H4 (cell line): ENCODE results near the gene DNAJB8. TPM values are rescaled to one million over a fixed set of nuclear protein-coding genes. Genes with fewer than 3 reads are reported as not detected.

Experiments
- DNase-seq: peaks from one replicate; pipeline ENCODE4 v3.0.0-alpha.2; 2015; ENCODE audit warnings: low spot score
- total RNA-seq: library from RNA; depleted of rRNA; stranded (reverse); fragments of >200 nt; shearing (Covaris generic); gene quantifications from 2 replicates; pipeline ENCODE4 v1.2.3, GENCODE V29; 2014; rRNA removed

DNAJB8 gene
- not detected in 2 replicates for total RNA-seq

GRCh38 chr3:128466840-128467541, at the start of gene DNAJB8:
Gene DNAJB8 (minus strand): TSS chr3:128466890. CDS start chr3:128463245, 3,645 bp downstream.
- no peak for DNase-seq

DNA sequence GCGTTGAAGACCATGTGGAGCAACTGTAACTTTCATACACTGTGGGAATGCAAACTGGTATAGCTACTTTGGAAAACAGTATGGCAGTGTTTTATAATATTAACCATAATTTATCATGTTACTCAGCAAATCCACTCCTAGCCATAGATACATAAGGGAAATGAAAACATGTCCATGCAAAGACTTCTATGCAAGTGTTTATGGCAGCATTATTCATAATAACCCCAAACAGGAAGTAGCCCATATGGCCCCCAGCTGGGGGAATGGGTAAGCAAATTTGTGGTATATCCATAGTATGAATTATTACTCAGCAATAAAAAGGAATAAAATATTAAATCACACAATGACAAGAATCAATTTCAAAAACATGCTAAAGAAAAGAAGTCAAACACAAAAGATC, 49.3 kb upstream of the DNAJB8 start:
- no peak for DNase-seq

DNA sequence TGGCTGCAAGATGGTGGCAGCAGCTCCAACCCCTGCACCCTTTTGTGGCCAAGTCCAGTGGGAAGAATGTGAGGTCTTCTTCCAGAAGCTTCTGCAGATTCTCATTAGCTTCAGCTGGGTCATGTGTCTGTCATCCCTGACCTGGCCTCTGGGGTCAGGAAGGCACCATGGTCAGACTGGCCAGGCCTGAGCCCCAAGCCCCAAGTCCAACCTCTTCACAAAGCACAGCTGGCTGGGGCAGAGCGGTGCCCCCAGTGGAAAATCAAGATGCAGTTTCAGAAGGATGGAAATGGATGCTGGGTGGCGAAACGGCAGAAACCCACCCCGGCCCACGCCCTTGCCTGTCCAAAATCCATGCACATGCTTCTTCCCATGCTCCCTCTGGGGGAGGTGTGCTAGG, 42.2 kb upstream of the DNAJB8 start:
- DNase-seq: no peak

DNA sequence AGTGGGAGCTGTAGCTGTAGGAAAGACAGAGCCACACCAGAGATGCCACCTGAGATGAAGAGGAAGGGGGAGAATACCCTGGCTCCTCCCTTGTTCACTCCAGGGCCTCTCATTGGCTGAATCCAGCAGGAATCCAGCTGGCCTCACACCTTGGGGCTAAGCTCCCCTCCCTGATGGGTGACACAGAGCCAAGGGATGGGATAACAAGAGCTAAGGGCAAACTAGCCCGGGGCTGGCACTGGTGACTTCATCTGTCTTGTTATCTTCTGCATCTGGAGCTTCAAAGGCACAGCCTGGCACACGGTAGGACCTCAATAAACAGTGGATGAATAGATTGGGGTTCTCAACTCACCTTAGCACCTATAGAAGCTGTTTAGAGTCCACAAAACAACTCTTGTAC, 40.1 kb upstream of the DNAJB8 start:
- no peak for DNase-seq

GRCh38 chr3:128505771-128506170, 39.1 kb upstream of the DNAJB8 start:
- no peak for DNase-seq

DNA sequence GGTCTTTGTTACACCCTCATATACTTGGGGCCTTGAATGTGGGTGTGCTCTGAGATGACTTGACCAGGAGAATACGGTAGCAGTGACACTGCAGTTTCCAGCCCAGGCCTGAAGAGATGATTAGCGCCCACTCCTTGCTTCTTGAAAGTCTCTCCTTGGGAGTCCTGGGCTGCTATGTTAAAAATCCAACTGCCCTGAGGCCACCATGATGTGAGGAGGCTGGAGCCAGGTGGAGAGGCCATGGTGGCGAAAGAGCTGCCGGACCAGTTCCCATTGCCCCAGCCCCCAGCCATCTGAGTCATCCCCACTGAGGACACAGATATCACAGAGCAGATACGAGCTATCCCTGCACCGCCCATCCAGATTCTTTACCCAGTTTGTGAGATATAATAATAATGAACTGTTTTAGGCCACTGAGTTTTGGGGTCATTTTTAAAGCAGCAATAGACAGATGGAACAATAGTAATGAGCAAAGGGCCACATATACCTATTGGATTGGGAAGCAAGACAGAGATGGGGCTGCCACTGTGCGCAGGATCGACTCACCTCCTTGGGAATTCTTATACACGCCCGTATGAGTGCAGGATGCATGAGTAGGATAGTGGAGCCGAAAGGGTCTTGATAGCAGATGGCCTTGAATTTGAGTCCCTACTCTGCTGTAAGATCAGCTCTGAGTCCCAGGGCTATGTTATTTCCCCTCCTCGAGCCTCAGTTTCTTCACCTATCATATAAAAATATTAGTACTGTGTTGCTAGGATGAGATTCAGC, 38.5 kb upstream of the DNAJB8 start:
- DNase-seq: no peak

- no peak for DNase-seq
Measured at GRCh38 chr3:128504533-128504915, 37.8 kb upstream of the DNAJB8 start.

DNA sequence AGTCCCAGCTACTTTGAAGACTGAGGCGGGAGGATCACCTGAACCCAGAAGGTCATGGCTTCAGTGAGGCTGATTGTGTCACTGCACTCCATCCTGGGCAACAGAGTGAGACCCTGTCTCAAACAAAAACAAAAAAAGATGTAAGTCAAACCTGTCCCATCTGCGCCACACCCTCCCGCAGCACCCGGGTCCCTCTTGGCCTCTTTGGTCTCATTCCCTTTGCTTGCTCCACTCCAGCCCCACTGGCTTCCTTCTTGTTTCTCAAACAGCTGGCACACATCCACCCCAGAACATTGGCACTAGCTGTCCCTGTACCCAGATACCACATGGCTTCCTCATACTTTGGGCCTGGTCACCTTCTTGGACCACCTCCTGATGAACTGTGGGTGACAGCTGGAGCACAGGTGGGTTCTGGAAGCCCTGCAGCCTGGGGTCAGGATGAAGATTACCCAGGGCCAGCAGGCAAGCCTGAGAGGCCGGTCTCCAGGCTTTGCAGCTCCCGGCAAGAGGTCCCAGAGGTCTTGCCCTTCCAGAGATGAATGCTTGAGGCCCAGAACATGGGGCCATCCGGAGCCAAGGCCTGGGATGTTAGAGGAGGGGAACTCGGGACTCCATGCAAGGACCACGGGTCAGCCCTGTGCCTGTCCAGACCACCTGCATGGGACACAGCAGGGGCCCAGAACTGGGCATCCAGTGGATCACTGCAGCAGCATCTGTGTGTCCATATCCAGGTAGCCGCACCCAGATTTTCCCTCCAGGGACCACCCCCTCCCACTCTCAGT, 37.3 kb upstream of the DNAJB8 start:
- no peak for DNase-seq

GRCh38 chr3:128503164-128503651, 36.5 kb upstream of the DNAJB8 start:
- no peak for DNase-seq

- no peak for DNase-seq
Measured at GRCh38 chr3:128502712-128503111, 36.0 kb upstream of the DNAJB8 start.

GRCh38 chr3:128501431-128501830, 34.7 kb upstream of the DNAJB8 start:
- no peak for DNase-seq

- no peak for DNase-seq
Measured at GRCh38 chr3:128500556-128500955, 33.9 kb upstream of the DNAJB8 start.

GRCh38 chr3:128499724-128500275, 33.1 kb upstream of the DNAJB8 start:
- DNase-seq: no peak

- no peak for DNase-seq
Measured at GRCh38 chr3:128498901-128499530, 32.3 kb upstream of the DNAJB8 start.

DNA sequence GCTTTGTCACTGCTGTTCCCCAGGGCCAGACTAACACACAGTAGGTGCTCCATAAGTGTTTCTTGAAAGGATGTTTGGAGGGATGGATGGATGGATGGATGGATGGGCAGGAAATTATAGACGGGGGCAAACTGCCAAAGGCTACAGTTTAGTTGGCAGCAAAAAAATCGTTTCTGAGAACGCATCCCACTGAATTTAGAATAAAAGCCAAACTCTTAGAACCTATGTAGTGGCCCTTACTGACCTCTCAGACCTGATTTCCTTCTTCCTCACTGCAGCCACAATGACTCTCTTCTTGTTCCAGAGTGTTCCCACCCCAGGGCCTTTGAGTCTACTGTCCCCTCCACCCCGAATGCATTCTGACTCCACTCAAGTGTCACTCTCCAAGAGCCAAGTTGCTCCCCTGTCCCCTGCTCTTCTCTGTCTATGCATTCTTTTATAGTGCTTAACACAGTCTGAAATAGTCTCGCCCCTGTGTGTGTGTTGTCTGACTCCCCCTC, 31.5 kb upstream of the DNAJB8 start:
- no peak for DNase-seq

DNA sequence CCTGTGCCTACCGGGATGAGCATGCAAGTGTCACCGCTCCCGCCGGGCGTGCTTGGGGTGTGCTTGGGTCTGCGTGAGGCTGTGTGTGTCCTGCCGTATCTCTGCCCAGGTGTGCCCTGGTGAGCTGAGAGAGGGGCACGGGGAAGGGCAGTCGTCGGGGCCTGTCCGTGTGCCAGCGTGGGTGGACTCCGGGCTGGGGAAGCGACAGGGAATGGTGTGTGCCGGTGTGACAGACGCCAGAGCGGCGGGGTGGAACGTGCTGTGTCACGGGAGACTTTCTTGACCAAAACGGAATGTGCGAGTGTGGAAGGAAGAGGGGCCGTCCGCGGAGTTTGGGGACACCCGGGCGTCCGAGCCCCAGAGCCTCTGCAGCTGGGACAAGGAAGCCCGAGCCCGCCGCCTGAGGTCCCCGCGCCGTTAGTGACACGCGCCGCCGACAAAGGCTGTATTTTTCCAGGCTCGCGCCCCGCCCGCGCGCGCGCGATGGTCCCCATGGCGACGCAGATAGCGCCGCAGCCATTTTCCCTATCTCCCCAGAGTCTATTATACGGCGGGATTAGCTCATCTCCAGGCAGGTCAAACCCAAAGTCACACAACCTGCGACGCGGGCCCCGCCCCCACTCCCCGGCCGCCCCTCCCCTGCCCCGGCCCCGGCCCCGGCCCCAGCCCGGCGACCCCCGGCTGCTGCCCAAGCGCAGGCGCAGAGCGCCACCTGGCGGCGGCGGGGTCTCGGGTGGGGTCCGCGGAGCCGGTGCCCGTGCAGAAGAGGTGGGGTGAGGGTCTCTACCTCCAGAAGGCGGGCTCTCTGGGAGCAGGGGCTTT, 30.8 kb upstream of the DNAJB8 start:
- peak; percentile 44 for DNase-seq

- no peak for DNase-seq
Measured at GRCh38 chr3:128496602-128497304, 30.1 kb upstream of the DNAJB8 start.

DNA sequence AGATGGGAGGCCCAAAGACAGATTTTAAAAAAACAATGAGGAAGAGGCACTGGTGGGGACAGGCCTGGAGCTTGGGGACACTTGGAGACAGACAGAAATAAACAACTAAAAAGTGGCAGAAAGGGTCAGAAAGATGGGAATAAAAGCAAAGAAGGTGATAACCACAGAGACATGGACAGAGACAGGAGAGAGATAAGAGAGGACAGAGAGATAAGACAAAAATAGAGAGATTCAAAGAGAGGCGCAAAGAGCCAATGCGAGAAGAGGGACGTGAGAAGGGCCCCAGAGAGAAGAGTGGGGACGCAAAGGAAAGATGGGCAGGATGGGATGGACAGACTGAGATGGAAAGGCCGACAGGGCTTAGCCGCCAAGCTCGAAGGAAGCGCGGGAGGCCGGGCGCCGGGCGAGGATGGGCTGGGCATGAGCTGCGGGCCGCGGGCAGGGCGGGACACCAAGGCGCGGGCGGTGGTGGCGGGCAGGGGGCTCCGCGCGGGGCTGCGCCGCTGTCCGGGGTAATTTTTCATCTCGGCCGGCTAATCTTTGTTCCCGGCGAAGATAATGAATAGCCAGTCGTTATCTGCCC, 29.4 kb upstream of the DNAJB8 start:
- no peak for DNase-seq

DNA sequence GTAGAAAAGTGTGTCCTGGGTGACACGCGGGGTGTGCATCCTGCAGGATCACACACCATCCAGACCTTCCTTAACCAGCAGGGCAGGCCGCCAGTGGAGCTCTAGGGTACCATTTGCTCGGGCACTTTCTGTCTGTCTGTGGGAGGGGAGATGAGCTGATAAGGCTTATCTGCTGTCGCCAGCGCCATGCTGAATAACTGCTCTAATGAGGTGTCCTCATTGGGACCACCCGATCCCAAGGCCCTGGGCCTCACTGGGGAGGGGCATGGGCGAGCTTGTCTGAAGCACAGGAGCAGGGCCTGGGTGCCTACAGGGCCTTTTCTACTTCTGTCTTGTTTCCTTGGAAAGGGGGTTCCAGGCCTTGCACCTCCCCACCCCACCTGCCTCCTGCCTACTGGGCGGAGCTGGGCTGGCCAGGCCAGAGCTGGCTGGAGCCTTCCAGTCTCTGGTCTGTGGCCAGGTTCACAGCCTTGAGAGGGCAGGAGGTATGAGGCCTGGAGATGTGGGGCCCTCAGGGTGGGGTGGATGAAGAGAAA, 28.8 kb upstream of the DNAJB8 start:
- DNase-seq: no peak
